Mucosa of descending colon (tissue), 3 donors: ENCODE measurements around the gene HDC. TPM values are rescaled to one million over a fixed set of nuclear protein-coding genes. Genes with fewer than 3 reads are reported as not detected.
A peak's percentile ranks its signal among the peaks of the same experiment; 100 is the strongest.

ENCODE experiments used
- ATAC-seq: fragments of 200-7000 bp; cut with Tn5 transposase; one replicate; pipeline ENCODE4 v1.9.1; 2020; ENCODE audit warnings: mild to moderate bottlenecking, moderate library complexity
- DNase-seq, 3 donors: peaks; one replicate each; pipeline ENCODE4 v3.0.0-alpha.2; 2020
- H3K36me3 ChIP-seq: fragments of 200-600 bp; one replicate; pipeline ENCODE4 v1.8.0; 2021; ENCODE audit warnings: low read depth, mild to moderate bottlenecking
- H3K4me1 ChIP-seq: fragments of 200-600 bp; one replicate; pipeline ENCODE4 v1.8.0; 2021; ENCODE audit warnings: low read depth, mild to moderate bottlenecking
- H3K4me3 ChIP-seq: fragments of 200-600 bp; one replicate; pipeline ENCODE4 v1.8.0; 2021; ENCODE audit warnings: mild to moderate bottlenecking
- H3K9me3 ChIP-seq: fragments of 200-600 bp; one replicate; pipeline ENCODE4 v1.8.0; 2021; ENCODE audit warnings: mild to moderate bottlenecking
- CTCF ChIP-seq: fragments of 200-600 bp; IDR thresholded peaks from one replicate; pipeline ENCODE4 v1.8.0; 2022; ENCODE audit warnings: antibody characterized with exemption, mild to moderate bottlenecking
- intact Hi-C, 2 donors: fragments of 100-400 bp; cut with DNase I in 1 of 2; cut with micrococcal nuclease in 1 of 2; formaldehyde crosslinking; loops; one replicate each; pipeline versions ENCODE4 v1.11.0 to v1.11.1; 2022; cut with DNase I, micrococcal nuclease
- total RNA-seq, 3 donors: library from RNA; stranded (reverse); fragmentation: NEBNext Ultra II Directional in 2 of 3; extraction: Animal tissue kit (Norgen Biotek cat#: 25700) in 2 of 3; gene quantifications; one replicate each; pipeline versions ENCODE4 v1.2.1 to v1.2.4, GENCODE V29; 2021 to 2023
- donor health status: DM: no; HTN: no; CAD: no; lungs with moderate emphysema.
- donor health status: DM: no; HTN: no; CAD: no.
- donor health status: DM: no; HTN: yes; CAD: no.

Gene HDC
- total RNA-seq, 3 donors from 2014 or later = 0.52 to 5.0 (median 4.9) TPM

- DNase-seq (no peak), ATAC-seq (no peak)
- no peaks in the 10 kb centered on the region for H3K9me3 ChIP-seq
- H3K4me1 ChIP-seq = peaks cover 8% of the 10 kb centered on the region
- TF ChIP-seq CTCF = no peak
- intact Hi-C loops = no loop called here
- no peak overlapping the region for H3K4me3 ChIP-seq
- no peaks in the 10 kb centered on the region for H3K36me3 ChIP-seq
These were observed 47.2 kb downstream of the HDC start for GRCh38 chr15:50218291-50218690.

- peaks cover 6% of the 10 kb centered on the region for H3K9me3 ChIP-seq
These were observed 54.9 kb downstream of the HDC start for GRCh38 chr15:50210462-50211157.

GRCh38 chr15:50209809-50210208 lies 55.7 kb downstream of the HDC start:
- ATAC-seq (no peak), DNase-seq (no peak)
- Histone ChIP-seq H3K36me3 (no peaks in the 10 kb centered on the region), H3K4me3 (no peak overlapping the region), H3K9me3 (peaks cover 6% of the 10 kb centered on the region), H3K4me1 (peaks cover 5% of the 10 kb centered on the region)
- TF ChIP-seq CTCF = no peak
- intact Hi-C loops = no loop called here

More at GRCh38 chr15:50210462-50211157, 54.9 kb downstream of the HDC start:
- intact Hi-C loops = no loop called here
- H3K4me1 ChIP-seq = peaks cover 5% of the 10 kb centered on the region
- ATAC-seq (peak; percentile 92), DNase-seq (peak; percentile 90 to 93 (median 90))
- H3K36me3 ChIP-seq = no peaks in the 10 kb centered on the region
- TF ChIP-seq CTCF = no peak
- no peak overlapping the region for H3K4me3 ChIP-seq

- H3K4me1 ChIP-seq = peaks cover 5% of the 10 kb centered on the region
- H3K9me3 ChIP-seq = no peaks in the 10 kb centered on the region
- TF ChIP-seq CTCF = no peak
- ATAC-seq (no peak), DNase-seq (no peak)
- intact Hi-C loops = no loop called here
- no peaks in the 10 kb centered on the region for H3K36me3 ChIP-seq
- H3K4me3 ChIP-seq = no peak overlapping the region
These were observed 59.5 kb downstream of the HDC start for GRCh38 chr15:50206020-50206419.

- Histone ChIP-seq H3K4me3 (no peak overlapping the region), H3K4me1 (peaks cover 3% of the 10 kb centered on the region), H3K36me3 (no peaks in the 10 kb centered on the region), H3K9me3 (no peaks in the 10 kb centered on the region)
- no peak for DNase-seq
- ATAC-seq = no peak
- intact Hi-C loops = no loop called here
- TF ChIP-seq CTCF = no peak
These were observed 63.5 kb downstream of the HDC start for GRCh38 chr15:50202003-50202402.
